RKO (cell line): ENCODE results near the gene RAB11FIP3.
"Not testable (repeated sequence)": the region's sequence is repeated elsewhere in the genome, so short reads cannot be mapped to it uniquely, and the experiment has no call there.

ENCODE experiments used
- DNase-seq: peaks from one replicate; pipeline ENCODE4 v3.0.0-alpha.2; 2016; ENCODE audit warnings: low spot score

Gene RAB11FIP3

DNA sequence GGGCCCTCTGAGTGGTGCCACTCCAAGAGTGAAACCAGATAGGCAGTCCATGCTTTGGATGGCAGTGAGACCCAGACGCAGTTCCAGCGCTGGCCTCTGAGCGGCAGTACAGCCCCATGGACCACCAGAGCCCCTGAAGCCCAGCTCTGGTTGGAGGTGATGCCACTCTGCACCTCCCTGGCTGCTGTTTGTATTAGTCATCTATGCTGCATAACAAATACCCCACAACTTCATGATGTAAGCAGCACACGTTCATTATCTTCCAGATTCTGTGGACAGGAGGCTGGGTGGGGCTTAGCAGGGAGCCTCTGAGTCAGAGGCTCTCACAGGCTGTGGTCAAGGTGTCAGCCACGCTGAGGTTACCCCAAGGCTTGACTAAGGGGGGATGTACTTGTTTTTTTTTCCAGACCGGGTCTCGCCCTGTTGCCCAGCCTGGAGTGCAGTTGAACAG, 33.5 kb upstream of the RAB11FIP3 start:
- peak; percentile 84 for DNase-seq

DNA sequence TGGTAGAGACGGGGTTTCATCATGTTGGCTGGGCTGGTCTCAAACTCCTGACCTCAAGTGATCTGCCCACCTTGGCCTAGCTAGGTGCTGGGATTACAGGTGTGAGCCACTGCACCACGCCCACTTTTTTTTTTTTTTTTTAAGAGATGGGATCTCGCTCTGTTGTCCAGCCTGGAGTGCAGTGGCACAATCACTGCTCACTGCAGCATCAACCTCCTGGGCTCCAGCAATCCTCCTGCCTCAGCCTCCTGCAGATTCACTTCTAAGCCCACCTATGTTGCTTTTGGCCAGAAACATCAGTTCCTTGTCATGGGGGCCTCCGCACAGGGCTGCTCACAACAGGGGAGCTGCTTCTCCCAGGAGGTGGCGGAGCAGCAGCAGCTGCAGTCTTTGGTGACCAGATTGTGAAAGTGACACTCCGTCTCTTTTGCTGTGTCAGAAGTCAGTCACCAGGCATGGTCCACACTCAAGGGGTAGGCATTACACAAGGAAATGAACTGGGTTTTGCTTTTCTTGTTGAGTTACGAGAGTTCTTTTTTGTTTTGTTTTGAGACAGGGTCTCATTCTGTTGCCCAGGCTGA, 32.9 kb upstream of the RAB11FIP3 start:
- no peak for DNase-seq

DNA sequence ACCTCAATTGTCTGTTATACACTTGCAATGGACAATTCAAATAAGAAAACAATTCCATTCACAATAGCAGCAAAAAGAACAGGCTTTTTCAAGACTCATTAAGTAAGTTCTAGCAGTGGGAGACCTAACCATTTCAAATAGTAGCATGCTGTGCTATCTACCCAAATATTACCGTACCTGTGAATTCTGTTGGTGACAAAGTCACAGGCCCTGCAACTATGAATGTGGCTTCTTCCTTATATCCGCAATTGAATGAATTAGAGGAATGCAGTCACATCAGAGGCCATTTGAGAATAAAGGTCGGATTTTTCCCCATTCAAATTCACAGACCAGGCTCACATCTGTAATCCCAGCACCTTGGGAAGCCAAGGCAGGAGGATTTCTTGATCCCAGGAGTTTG, 29.2 kb upstream of the RAB11FIP3 start:
- DNase-seq, result no peak

DNA sequence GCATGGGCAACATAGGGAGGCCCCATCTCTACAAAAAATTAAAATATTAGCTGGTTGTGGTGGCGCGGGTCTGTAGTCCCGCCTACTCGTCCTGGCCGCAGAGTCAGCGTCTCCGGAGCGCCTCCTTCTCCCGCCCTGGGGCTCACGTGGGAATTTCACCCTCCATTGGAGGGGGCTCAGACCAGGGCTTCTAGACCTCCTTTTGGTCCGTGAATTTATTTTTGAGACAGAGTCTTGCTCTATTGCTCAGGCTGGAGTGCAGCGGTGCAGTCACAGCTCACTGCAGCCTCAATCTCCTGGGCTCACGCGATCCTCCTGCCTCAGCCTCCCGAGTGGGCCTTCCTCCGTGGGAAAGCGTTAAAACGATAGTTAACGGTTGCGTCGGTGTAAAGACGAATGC, 28.8 kb upstream of the RAB11FIP3 start:
- peak; percentile 30 for DNase-seq

DNA sequence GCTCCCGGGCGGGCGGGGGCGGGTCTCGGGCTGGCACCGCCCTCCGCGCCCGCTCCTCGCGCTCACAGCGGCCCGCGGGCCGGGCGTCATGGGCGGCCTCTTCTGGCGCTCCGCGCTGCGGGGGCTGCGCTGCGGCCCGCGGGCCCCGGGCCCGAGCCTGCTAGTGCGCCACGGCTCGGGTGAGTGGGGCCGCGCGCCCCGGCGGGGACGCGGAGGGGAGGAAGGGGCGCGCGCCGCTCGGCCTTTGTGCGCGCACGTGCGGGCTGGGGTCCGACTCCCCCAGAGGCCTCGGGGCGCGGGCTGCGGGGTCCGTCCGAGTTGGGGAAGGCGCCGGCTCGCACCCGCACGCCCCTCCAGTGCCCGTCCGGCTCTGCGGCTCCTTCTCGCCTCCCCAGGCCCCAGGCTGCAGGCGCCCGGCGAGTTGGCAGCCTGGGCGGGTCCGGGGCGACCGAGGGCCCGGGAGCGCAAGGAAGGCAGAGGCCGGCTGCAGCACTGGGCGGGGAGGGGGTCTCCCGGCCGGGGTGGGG, 28.3 kb upstream of the RAB11FIP3 start, which contains the start of gene NME4:
TSS of gene NME4 (plus strand) at position 65 of the 527 bp plus-strand sequence. CDS start at position 89, 24 bp downstream.
- DNase-seq, result no peak

DNA sequence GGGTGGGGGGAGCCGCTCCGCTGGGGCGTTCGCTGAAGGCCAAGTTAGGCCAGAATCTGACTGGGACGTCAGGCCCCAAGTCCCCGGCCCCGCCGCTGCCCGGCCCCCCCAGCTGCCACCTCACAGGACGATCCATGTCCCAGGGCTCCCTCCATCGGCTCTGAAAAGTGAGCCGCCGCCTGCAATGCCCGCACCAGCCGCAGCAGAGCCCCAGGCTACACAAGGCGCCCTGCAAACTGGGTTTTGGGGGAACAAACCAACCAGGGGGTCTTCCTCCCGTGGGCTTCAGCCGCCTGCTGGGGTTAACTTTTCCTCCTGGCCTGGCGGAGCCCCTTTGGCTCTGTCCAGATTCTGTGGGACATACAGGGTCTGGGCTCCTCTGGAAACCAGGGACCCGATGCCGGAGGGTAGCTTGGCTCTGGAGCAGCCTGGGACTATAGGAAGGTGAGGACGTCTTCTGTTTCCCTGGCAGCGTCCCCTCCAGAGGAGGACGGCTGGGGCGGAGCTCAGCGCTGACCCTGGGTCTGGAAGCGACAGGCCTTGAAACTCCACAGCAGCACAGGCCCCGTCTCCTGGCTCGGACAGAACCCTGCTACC, 27.6 kb upstream of the RAB11FIP3 start:
- peak; percentile 79 for DNase-seq

DNA sequence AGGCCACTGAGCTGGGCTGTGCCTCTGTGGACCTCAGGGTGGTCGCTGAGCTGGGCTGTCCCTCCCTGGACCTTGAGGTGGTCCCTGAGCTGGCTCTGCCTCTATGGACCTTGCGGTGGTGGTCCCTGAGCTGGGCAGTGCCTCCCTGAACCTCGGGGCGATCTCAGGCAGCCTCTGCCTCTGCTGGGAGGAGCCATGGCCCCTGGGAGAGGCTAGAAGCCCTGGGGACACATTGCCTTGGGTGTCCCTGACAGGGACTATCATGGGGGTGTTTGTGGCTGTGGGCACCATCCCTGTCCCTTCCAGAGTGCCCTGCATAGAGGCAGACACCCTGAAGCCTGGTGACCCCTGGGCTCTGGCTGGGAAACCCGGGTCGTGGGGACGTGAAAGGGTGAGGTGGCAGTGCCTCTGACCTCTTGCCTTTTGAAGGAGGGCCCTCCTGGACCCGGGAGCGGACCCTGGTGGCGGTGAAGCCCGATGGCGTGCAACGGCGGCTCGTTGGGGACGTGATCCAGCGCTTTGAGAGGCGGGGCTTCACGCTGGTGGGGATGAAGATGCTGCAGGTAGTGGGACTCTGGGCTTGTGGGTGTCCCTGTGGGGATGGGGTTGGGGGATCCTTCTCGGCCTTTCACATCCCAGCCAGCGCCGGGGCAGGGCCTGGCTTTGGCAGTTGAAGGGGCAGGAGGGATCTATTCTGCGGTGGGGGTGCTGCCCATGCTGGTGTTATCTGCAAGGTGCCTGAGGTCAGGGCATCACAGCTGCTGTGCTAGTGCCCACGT, 26.7 kb upstream of the RAB11FIP3 start:
- no peak for DNase-seq

DNA sequence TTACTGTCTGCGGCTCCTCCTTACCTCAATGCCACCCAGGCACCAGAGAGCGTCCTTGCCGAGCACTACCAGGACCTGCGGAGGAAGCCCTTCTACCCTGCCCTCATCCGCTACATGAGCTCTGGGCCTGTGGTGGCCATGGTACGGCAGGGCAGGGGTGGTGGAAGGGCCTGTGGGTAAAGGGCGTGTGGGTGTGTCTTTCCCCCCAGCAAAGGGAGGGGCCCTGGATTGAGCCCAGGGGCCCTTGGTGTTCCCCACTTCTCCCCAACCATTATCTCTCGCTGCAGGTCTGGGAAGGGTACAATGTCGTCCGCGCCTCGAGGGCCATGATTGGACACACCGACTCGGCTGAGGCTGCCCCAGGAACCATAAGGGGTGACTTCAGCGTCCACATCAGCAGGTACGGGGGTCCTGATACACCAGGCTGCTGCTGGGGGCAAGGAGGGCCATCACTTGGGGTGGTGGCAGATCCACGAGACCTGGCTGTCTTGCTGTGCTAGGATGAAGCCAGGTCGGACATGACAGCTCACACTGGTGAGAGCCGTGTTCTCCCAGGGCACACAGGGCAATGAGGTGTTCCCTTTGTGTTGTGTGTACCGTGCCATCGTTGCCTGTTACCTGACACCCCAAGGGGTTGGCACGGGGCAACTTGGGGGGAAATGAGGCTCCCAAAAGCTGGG, 26.0 kb upstream of the RAB11FIP3 start:
- DNase-seq, result no peak

DNA sequence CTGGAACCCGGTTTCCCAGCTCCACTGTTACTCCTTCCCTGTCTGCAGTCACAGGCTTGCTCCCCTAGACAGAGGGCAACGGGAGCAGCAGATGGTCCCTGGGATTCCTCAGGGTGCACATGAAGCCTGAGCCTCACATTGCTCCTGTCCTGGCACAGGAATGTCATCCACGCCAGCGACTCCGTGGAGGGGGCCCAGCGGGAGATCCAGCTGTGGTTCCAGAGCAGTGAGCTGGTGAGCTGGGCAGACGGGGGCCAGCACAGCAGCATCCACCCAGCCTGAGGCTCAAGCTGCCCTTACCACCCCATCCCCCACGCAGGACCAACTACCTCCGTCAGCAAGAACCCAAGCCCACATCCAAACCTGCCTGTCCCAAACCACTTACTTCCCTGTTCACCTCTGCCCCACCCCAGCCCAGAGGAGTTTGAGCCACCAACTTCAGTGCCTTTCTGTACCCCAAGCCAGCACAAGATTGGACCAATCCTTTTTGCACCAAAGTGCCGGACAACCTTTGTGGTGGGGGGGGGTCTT, 25.3 kb upstream of the RAB11FIP3 start:
- DNase-seq, result no peak

DNA sequence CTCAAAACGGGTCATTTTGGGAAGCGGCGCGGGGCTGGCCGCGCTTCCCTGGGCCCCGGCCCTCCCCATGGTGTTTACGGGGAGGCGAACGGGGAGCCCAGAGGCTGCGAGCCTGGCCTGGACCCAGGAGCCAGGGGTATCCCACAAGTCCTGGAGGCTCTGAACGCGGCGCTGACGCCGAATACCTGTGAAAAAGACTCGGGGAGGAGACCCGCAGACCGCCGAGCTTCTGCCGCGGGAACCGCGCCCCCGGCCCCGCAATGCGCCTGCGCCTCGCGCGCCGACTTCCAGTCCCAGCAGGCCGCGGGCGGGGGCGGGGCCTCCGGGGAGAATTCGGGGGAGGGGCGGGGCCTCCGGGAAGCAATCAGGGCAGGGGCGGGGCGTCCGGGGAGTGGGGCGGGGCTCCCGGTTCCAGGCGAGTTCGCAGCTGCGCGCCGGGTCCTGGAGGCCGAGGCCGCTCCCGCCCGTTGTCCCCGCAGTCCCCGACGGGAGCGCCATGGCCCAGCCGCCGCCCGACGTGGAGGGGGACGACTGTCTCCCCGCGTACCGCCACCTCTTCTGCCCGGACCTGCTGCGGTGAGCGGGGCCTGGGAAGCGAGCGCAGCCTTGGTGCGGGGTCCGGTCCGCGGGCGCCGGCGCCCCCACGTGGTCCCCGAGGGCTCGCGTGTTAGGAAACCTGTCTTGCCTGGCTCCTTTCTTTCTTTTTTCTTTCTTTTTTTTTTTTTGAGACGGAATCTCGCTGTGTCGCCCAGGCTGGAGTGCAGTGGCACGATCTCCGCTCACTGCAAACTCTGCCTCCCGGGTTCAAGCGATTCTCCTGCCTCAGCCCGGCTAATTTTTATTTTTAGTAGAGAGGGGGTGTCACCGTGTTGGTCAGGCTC, 23.7 kb upstream of the RAB11FIP3 start, which contains the start of gene DECR2:
TSS of gene DECR2 (plus strand) at position 418 of the 881 bp plus-strand sequence. CDS start at position 497, 79 bp downstream.
- DNase-seq, result peak; percentile 88

DNA sequence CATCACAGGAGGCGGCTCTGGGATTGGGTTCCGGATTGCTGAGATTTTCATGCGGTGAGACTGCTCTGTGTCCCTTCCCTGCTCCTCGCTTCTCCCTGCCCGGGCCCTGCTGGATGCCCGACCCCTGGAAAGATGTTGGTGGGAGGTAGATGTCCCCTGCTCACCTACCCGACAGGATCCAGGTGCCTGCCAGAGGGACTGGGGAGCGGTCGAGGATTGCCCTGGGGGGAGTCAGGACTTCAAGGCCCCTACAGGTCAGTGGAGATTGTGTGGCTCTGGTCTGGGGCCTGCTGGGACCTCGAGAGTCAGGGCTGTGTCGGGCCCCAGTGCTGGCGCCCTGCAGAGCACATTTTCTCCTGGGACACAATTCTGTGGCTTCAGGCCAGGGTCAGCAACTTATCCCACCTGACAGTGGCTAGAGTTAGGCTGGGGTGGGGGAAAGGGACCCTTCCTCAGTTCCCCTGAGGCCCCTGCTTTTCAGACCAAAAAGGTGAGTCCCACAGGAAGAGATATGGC, 20.4 kb upstream of the RAB11FIP3 start:
- DNase-seq, result no peak

DNA sequence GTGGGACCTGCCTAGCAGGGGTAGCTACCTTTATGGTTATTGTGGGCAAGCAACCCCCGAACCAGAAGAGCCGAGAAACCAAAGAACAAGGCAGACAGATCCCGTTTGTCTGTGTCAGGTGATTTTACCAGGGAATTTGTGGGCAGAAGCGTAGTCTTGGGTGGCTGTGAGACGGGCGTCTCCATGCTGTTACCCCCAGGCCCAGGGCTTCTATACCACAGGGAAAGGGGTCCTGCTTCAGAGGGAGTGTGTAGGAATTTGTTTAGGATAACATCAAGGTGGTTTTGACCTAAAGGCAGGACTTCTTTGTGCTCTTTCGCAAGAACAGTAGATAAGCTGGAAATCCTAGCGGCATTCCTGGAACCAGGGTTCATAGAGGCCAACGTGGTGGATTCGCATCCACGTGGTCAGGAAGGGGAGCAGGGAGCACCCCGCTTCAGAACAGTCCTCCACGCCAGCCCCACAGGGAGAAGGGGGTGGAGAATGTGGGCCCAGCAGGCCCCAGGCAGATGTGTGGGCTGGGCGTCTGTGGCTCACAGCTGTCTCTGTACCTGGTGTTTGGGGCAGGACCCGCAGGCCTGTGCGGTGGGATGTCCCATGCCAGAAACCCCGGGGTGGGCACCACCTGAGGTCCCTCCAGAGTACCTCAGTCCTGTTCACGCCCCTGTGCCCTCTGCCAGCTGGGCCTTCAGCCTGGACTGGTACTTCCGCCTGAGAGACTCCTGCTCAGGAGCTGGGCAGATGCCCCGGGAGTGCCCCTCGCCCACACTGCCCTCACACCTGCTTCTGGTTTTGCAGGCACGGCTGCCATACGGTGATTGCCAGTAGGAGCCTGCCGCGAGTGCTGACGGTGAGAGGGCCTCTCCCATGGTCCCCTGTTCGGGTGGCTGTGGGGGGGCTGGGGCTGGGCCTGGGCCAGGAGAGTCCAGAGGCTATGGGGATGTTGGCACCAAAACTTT, 19.6 kb upstream of the RAB11FIP3 start:
- DNase-seq, result no peak

DNA sequence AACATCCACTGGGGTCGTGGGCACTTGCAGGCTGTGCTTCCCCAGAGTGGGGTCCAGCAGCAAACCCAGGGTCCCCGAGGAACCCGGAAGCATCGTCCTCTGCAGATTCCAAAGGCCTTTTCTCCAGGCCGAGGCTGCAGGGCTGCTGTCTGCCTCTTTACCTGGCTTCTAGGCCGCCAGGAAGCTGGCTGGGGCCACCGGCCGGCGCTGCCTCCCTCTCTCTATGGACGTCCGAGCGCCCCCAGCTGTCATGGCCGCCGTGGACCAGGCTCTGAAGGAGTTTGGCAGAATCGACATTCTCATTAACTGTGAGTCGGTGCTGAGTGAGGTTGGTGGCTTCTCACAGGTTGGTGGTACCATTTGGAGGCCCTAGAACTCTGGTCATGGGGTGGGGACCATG, 18.2 kb upstream of the RAB11FIP3 start:
- no peak for DNase-seq

DNA sequence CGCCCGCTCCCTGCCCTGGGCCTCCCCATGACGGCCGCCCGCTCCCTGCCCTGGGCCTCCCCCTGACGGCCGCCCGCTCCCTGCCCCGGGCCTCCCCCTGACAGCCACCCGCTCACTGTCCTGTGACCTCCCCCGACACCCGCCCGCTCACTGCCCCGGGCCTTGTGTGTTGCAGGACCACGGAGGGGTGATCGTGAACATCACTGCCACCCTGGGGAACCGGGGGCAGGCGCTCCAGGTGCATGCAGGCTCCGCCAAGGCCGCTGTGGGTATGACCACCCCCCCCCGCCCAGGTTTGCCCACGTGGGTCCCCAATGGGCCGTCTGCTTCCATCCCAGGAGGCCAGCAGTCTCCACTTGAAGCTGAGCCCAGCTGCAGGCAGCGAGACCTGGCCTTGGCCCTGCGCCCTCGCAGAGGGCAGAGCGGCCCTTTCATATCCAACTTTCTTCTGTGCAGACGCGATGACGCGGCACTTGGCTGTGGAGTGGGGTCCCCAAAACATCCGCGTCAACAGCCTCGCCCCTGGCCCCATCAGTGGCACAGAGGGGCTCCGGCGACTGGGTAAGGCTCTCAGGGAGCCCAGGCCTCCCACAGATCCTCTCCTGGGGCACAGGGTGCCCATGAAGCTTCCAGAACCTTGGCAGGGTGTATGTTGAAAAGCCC, 14.8 kb upstream of the RAB11FIP3 start:
- no peak for DNase-seq

DNA sequence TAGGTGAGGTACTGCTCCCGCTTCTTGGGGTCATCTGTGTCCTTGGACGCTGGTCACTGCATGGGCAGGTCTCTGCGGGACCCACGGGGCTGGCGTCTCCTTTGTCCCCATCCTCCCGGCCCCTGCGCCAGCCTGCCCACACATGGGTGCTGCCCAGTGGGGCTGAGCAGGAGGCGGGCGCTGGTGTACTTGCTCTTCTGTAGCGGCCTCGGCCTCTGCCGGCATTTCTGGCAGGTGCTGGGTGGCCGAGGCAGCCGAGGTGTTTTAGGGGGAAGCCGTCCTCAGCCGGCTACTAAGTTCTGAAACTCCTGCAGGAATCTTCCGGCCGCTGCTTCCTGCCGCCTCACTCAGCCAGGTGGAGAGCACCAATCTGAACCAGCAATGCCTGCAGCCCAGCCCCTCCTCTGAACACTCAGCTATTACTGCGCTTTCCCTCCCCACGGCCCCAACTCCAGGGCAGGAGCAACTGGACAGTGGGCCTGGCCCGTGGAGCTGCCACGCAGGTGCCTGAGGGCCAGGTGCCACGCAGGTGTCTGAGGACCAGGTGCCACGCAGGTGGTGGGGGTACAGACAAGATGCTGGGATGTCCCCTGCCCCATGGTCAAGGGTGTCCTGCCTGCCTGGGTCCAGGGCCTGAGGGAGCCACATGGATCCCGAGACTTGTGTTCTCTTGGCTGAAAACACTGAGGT, 13.7 kb upstream of the RAB11FIP3 start:
- DNase-seq, result no peak

DNA sequence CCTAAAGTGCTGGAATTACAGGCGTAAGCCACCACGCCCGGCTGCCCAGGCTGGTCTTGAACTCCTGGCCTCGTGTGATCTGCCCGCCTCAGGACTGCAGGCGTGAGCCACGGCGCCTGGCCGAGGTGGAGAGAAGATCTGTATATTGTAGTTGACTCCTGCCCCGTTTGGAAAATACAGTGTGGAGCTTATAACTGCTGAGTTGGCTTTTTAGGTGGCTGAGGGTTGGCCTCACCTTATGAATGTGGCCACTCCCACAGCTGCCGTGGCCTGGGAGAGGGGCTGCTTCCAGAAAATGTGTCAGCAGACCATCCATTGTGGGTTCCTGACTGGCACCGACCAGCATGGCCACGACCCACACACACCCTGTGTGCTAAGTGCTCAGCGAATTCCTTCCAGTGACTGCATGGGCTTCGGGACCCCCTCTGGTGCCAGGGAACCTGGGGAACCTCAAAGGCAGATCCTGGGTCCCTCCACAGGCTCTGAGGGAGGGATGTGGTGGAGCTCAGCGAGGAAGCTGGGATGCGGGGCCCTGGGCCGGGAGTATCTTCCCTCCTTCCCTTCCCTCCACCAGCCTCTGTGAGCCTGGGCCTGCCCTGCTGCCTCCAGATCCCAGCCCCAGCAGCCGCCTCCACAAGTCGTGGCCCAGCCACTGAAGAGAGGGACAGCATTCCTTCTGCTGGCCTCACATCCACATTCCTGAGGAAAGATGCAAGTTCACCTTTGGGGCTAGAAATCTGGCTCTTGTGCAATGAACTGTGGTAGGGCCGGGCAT, 10.9 kb upstream of the RAB11FIP3 start:
- DNase-seq, result no peak

DNA sequence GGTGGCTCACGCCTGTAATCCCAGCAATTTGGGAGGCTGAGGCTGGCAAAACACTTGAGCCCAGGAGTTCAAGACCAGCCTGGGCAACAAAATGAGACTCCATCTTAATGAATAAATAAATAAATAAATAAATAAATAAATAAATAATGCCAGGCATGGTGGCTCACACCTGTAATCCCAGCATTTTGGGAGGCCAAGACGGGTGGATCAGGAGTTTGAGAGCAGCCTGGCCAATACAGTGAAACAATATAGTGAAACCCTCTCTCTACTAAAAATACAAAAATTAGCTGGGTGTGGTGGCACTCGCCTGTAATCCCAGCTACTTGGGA, 10.3 kb upstream of the RAB11FIP3 start:
- not testable (repeated sequence) for DNase-seq

DNA sequence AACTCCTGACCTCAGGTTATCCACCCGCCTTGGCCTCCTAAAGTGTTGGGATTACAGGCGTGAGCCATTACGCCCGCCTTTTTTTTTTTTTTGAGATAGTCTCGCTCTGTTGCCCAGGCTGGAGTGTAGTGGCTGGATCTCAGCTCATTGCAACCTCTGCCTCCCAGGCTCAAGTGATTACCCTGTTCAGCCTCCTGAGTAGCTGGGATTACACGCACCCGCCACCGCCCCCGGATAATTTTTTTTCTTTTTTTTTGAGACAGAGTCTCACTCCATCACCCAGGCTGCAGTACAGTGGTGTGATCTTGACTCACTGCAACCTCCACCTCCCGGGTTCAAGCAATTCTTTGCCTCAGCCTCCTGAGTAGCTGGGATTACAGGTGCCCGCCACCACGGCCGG, 3.3 kb upstream of the RAB11FIP3 start:
- DNase-seq, result not testable (repeated sequence)
